HepG2 (cell line): Measurements from ENCODE around the gene FITM2. TPM values are rescaled to one million over a fixed set of nuclear protein-coding genes. Genes with fewer than 3 reads are reported as not detected.
A peak's percentile ranks its signal among the peaks of the same experiment; 100 is the strongest.

Source experiments
- HOMEZ ChIP-seq: IDR thresholded peaks from 2 replicates; pipeline ENCODE4 v1.6.1; 2016; ENCODE audit warnings: low read depth
- KMT2B ChIP-seq: IDR thresholded peaks from 2 replicates; pipeline ENCODE4 v1.6.1; 2016; ENCODE audit warnings: missing genetic modification reagents, missing compliant biosample characterization
- MXD1 ChIP-seq: sonication (generic); formaldehyde crosslinking; IDR thresholded peaks from 2 replicates; pipeline ENCODE4 v1.4.0; 2020; ENCODE audit warnings: mild to moderate bottlenecking, missing genetic modification reagents
- SP140L ChIP-seq: sonication (generic); formaldehyde crosslinking; IDR thresholded peaks from 2 replicates; pipeline ENCODE4 v1.4.0; 2020; ENCODE audit warnings: missing genetic modification reagents, borderline replicate concordance
- YEATS4 ChIP-seq: sonication (generic); formaldehyde crosslinking; IDR thresholded peaks from 2 replicates; pipeline ENCODE4 v1.4.0; 2020; ENCODE audit warnings: missing genetic modification reagents, borderline replicate concordance
- ZFYVE20 ChIP-seq: sonication (generic); formaldehyde crosslinking; IDR thresholded peaks from 2 replicates; pipeline ENCODE4 v1.8.0; 2023; ENCODE audit warnings: low read depth, mild to moderate bottlenecking, moderate library complexity, missing genetic modification reagents, borderline replicate concordance
- ZMYM2 ChIP-seq: sonication (generic); formaldehyde crosslinking; IDR thresholded peaks from 2 replicates; pipeline ENCODE4 v1.8.0; 2022; ENCODE audit warnings: mild to moderate bottlenecking, missing genetic modification reagents
- ZNF234 ChIP-seq: sonication (generic); formaldehyde crosslinking; conservative IDR thresholded peaks from 2 replicates; pipeline ENCODE4 v1.5.1; 2020; ENCODE audit warnings: mild to moderate bottlenecking, missing genetic modification reagents
- ZNF296 ChIP-seq: sonication (generic); formaldehyde crosslinking; conservative IDR thresholded peaks from 2 replicates; pipeline ENCODE4 v1.5.0; 2020; ENCODE audit warnings: mild to moderate bottlenecking, missing genetic modification reagents
- ZNF547 ChIP-seq: sonication (generic); formaldehyde crosslinking; IDR thresholded peaks from 2 replicates; pipeline ENCODE4 v1.5.1; 2020; ENCODE audit warnings: mild to moderate bottlenecking, missing genetic modification reagents
- ZNF598 ChIP-seq: sonication (generic); formaldehyde crosslinking; IDR thresholded peaks from 2 replicates; pipeline ENCODE4 v1.5.1; 2020; ENCODE audit warnings: mild to moderate bottlenecking, missing genetic modification reagents, borderline replicate concordance
- ZNF792 ChIP-seq: IDR thresholded peaks from 2 replicates; pipeline ENCODE4 v1.6.1; 2016
- ZNF800 ChIP-seq: sonication (generic); formaldehyde crosslinking; IDR thresholded peaks from 2 replicates; pipeline ENCODE4 v1.4.0; 2020; ENCODE audit warnings: missing genetic modification reagents
- ZSCAN12 ChIP-seq: sonication (generic); formaldehyde crosslinking; IDR thresholded peaks from 2 replicates; pipeline ENCODE4 v1.9.0; 2021; ENCODE audit warnings: mild to moderate bottlenecking, missing genetic modification reagents
- ZSCAN9 ChIP-seq: IDR thresholded peaks from 2 replicates; pipeline ENCODE4 v1.6.1; 2016; ENCODE audit warnings: borderline replicate concordance
- polyA plus RNA-seq, 8 experiments: library from polyadenylated mRNA; depleted of rRNA in 3 of 8; stranded (reverse) in 7 of 8; unstranded in 1 of 8; fragments of >200 nt; fragmentation: Illumina TruSeq in 4 of 8; extraction: Trizol in 4 of 8; gene quantifications; 2 replicates each; pipeline versions ENCODE4 v1.2.1 to v1.2.3, GENCODE V29; 2011 to 2016; ENCODE audit warnings: low read depth in 4 of 8, missing spikeins in 1 of 8, mixed read lengths in 1 of 8; ENCODE audit not compliant: insufficient read depth in 1 of 8
- total RNA-seq, 5 experiments: library from RNA; depleted of rRNA; stranded (reverse); fragments of >200 nt; fragmentation: Illumina TruSeq; extraction: Trizol; gene quantifications; 2 replicates each; pipeline ENCODE4 v1.2.3, GENCODE V29; 2016; ENCODE audit warnings: low read depth in 1 of 5
- TF ChIP-seq, protein P1 (sequence below): sonication (generic); formaldehyde crosslinking; IDR thresholded peaks from 2 replicates; pipeline ENCODE4 v1.4.0; 2020; ENCODE audit warnings: missing genetic modification reagents
- TF ChIP-seq, protein P2 (sequence below): sonication (generic); formaldehyde crosslinking; IDR thresholded peaks from 2 replicates; pipeline ENCODE4 v1.5.1; 2020; ENCODE audit warnings: mild to moderate bottlenecking, missing genetic modification reagents, moderate library complexity
- TF ChIP-seq, protein P3 (sequence below): IDR thresholded peaks from 2 replicates; pipeline ENCODE4 v1.6.1; 2016; ENCODE audit warnings: missing biosample characterization, missing genetic modification reagents, low read depth

FITM2 gene
- total and polyA plus RNA-seq, 2 of the 13 experiments (the other 11 are each of a cell fraction or from before 2014, with no cell fraction given), result 9.6 to 24.5 TPM

DNA sequence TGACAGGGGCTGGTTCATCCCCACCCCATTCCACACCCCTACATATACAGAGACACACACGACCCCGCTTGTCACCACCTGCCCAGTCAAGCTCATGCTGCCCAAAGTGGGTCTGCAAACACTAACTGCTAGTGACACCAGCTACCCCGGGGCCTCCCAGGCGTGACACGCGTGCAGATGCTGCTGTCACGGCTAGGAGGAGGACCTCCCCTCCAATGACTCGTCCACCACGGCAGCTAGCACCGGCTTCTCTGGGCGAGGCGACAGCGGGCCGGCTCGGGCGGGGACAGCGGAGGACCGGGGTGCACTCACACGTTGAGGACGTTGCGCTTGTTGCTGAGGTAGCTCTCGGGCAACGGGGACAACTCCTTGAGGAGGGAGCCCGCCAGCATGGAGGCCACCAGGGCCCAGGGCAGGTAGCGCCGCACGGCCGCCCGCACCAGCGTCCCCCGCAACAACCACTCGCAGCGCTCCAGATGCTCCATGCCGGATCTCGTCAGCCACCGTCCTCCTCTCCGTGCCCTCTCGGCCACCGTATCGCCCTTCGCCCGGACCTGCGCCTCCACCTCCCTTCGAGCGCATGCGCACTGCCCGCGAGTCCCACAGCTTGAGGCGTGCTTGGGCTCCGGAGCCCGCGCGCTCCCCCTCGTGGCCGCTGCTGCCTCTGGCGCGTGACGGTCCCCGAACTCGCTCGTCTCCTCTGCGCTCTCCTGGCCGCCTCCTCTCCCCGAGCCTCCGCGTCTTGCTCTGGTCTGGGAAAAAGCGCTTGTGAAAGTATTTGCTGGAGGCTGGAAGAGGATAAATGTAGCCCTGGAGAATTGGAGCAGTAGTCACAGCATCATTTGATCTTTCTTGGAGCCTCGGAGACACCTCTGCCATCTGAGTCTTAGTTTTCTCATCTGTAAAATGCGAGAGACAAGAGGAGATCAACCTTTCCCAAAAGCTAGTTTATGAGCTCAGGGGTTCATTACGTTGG is at the start of gene FITM2 (continued):
- TF ChIP-seq MXD1 (CRISPR knock-in tag) (peak; percentile 95), ZMYM2 (CRISPR knock-in tag) (no peak), ZNF296 (CRISPR knock-in tag) (peak; percentile 94; the same call in 1 of the 2 replicates), ZFYVE20 (CRISPR knock-in tag) (0 out of 2 replicates have a peak, but pooled peaks have one; percentile 31), YEATS4 (CRISPR knock-in tag) (peak; percentile 97), ZSCAN12 (no peak), SP140L (CRISPR knock-in tag) (no peak), ZNF547 (CRISPR knock-in tag) (peak; percentile 99), ZNF598 (CRISPR knock-in tag) (peak; percentile 93; the same call in 1 of the 2 replicates), ZNF234 (CRISPR knock-in tag) (no peak), ZSCAN9 (CRISPR knock-in tag) (peak; percentile 91), ZNF792 (CRISPR knock-in tag) (peak; percentile 92), HOMEZ (CRISPR knock-in tag) (peak; percentile 92), KMT2B (CRISPR knock-in tag) (peak; percentile 93), ZNF800 (CRISPR knock-in tag) (peak; percentile 96)
- TF ChIP-seq, protein P1, sequence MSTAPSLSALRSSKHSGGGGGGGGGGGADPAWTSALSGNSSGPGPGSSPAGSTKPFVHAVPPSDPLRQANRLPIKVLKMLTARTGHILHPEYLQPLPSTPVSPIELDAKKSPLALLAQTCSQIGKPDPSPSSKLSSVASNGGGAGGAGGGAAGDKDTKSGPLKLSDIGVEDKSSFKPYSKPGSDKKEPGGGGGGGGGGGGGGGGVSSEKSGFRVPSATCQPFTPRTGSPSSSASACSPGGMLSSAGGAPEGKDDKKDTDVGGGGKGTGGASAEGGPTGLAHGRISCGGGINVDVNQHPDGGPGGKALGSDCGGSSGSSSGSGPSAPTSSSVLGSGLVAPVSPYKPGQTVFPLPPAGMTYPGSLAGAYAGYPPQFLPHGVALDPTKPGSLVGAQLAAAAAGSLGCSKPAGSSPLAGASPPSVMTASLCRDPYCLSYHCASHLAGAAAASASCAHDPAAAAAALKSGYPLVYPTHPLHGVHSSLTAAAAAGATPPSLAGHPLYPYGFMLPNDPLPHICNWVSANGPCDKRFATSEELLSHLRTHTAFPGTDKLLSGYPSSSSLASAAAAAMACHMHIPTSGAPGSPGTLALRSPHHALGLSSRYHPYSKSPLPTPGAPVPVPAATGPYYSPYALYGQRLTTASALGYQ (CRISPR knock-in tag), result no peak
- TF ChIP-seq, protein P2, sequence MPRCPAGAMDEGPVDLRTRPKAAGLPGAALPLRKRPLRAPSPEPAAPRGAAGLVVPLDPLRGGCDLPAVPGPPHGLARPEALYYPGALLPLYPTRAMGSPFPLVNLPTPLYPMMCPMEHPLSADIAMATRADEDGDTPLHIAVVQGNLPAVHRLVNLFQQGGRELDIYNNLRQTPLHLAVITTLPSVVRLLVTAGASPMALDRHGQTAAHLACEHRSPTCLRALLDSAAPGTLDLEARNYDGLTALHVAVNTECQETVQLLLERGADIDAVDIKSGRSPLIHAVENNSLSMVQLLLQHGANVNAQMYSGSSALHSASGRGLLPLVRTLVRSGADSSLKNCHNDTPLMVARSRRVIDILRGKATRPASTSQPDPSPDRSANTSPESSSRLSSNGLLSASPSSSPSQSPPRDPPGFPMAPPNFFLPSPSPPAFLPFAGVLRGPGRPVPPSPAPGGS (CRISPR knock-in tag), result peak; percentile 91
- TF ChIP-seq, protein P3, sequence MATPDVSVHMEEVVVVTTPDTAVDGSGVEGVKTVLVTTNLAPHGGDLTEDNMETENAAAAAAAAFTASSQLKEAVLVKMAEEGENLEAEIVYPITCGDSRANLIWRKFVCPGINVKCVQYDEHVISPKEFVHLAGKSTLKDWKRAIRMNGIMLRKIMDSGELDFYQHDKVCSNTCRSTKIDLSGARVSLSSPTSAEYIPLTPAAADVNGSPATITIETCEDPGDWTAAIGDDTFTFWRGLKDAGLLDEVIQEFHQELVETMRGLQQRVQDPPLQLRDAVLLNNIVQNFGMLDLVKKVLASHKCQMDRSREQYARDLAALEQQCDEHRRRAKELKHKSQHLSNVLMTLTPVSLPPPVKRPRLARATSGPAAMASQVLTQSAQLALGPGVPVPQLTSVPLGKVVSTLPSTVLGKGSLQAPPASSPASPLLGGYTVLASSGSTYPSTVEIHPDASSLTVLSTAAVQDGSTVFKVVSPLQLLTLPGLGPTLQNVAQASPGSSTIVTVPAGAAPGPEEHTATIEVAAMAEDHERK (CRISPR knock-in tag), result peak; percentile 61; the same call in 1 of the 2 replicates
